ENCODE results near the gene CORO2B. TPM values are rescaled to one million over a fixed set of nuclear protein-coding genes. Genes with fewer than 3 reads are reported as not detected.

Gene CORO2B
- total RNA-seq, 4 donors from 2014 or later, result 1.3 to 18.2 (median 7.0) TPM

GRCh38 chr15:68543165-68544008 is 35.4 kb upstream of the CORO2B start:
- no peak overlapping the region for H3K4me3 ChIP-seq
- TF ChIP-seq, protein P1, sequence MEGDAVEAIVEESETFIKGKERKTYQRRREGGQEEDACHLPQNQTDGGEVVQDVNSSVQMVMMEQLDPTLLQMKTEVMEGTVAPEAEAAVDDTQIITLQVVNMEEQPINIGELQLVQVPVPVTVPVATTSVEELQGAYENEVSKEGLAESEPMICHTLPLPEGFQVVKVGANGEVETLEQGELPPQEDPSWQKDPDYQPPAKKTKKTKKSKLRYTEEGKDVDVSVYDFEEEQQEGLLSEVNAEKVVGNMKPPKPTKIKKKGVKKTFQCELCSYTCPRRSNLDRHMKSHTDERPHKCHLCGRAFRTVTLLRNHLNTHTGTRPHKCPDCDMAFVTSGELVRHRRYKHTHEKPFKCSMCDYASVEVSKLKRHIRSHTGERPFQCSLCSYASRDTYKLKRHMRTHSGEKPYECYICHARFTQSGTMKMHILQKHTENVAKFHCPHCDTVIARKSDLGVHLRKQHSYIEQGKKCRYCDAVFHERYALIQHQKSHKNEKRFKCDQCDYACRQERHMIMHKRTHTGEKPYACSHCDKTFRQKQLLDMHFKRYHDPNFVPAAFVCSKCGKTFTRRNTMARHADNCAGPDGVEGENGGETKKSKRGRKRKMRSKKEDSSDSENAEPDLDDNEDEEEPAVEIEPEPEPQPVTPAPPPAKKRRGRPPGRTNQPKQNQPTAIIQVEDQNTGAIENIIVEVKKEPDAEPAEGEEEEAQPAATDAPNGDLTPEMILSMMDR (IDR thresholded peaks at IDR 0.05), result no peak
- TF ChIP-seq POLR2A (IDR thresholded peaks at IDR 0.05), result no peak
- peak overlapping the region; percentile 84 to 89 for H3K27ac ChIP-seq
- no peaks in the 10 kb centered on the region for H3K27me3 ChIP-seq
- DNase-seq, result peak; percentile 75 to 90
- peaks cover 0 to 9% of the 10 kb centered on the region in 2 donors for H3K4me1 ChIP-seq
- intact Hi-C loops (cut with DNase I; ENCODE audit: low total_unique reads), result no loop called here
- H3K9me3 ChIP-seq, result no peaks in the 10 kb centered on the region
- no peaks in the 10 kb centered on the region for H3K36me3 ChIP-seq

- intact Hi-C loops (cut with DNase I; ENCODE audit: low total_unique reads), result no loop called here
- Histone ChIP-seq H3K27me3 (no peaks in the 10 kb centered on the region), H3K4me1 (peaks cover 7 to 9% of the 10 kb centered on the region in 2 donors), H3K36me3 (no peaks in the 10 kb centered on the region), H3K27ac (no peak overlapping the region), H3K9me3 (no peaks in the 10 kb centered on the region), H3K4me3 (no peak overlapping the region)
- no peak for DNase-seq
- TF ChIP-seq, protein P1 (IDR thresholded peaks at IDR 0.05), result no peak
- TF ChIP-seq POLR2A (IDR thresholded peaks at IDR 0.05), result no peak
Measured at GRCh38 chr15:68546318-68546717, 32.5 kb upstream of the CORO2B start.

- Histone ChIP-seq H3K27me3 (no peaks in the 10 kb centered on the region), H3K9me3 (no peaks in the 10 kb centered on the region), H3K4me1 (peaks cover 8% of the 10 kb centered on the region in 2 donors), H3K36me3 (no peaks in the 10 kb centered on the region), H3K4me3 (no peak overlapping the region), H3K27ac (no peak overlapping the region)
- intact Hi-C loops (cut with DNase I; ENCODE audit: low total_unique reads), result no loop called here
- TF ChIP-seq, protein P1 (IDR thresholded peaks at IDR 0.05), result no peak
- TF ChIP-seq POLR2A (IDR thresholded peaks at IDR 0.05), result no peak
- DNase-seq, result no peak
Measured at GRCh38 chr15:68548364-68548763, 30.4 kb upstream of the CORO2B start.

- no peaks in the 10 kb centered on the region for H3K27me3 ChIP-seq
- H3K27ac ChIP-seq, result no peak overlapping the region
- TF ChIP-seq, protein P1 (IDR thresholded peaks at IDR 0.05), result no peak
- TF ChIP-seq POLR2A (IDR thresholded peaks at IDR 0.05), result no peak
- H3K4me3 ChIP-seq, result no peak overlapping the region
- DNase-seq, result peak in 1 of 2 donors; percentile 13
- H3K4me1 ChIP-seq, result peaks cover 0 to 8% of the 10 kb centered on the region in 2 donors
- H3K36me3 ChIP-seq, result no peaks in the 10 kb centered on the region
- no peaks in the 10 kb centered on the region for H3K9me3 ChIP-seq
- intact Hi-C loops (cut with DNase I; ENCODE audit: low total_unique reads), result no loop called here
Measured at GRCh38 chr15:68550004-68550403, 28.8 kb upstream of the CORO2B start.

- Histone ChIP-seq H3K27me3 (no peaks in the 10 kb centered on the region), H3K4me3 (no peak overlapping the region), H3K36me3 (no peaks in the 10 kb centered on the region), H3K4me1 (peaks cover 0 to 8% of the 10 kb centered on the region in 2 donors), H3K27ac (no peak overlapping the region), H3K9me3 (no peaks in the 10 kb centered on the region)
- TF ChIP-seq, protein P1 (IDR thresholded peaks at IDR 0.05), result peak; percentile 87 to 95 (median 90)
- no peak for TF ChIP-seq POLR2A (IDR thresholded peaks at IDR 0.05)
- DNase-seq, result peak; percentile 74 to 85
- intact Hi-C loops (cut with DNase I; ENCODE audit: low total_unique reads), result no loop called here
Measured at GRCh38 chr15:68550498-68551295, 28.1 kb upstream of the CORO2B start.

All from uterus (tissue), 4 donors.